ENCODE measurements around the gene PPIA. TPM values are rescaled to one million over a fixed set of nuclear protein-coding genes. Genes with fewer than 3 reads are reported as not detected.

PPIA gene
- total and polyA plus RNA-seq, 2 donors (not counting 1 experiment from before 2014, with no cell fraction given) = 807 to 1,498 TPM

- Histone ChIP-seq H3K4me3 (ENCODE audit: control extremely low read depth in 1 of 5, extremely low read depth in 1 of 5, insufficient read depth in 1 of 5, low read depth in 2 of 5, low read length in 4 of 5) (no peak overlapping the region), H3K4me1 (ENCODE audit: control insufficient read depth in 2 of 2, insufficient read depth in 2 of 2, low read length in 2 of 2) (peaks cover 3 to 8% of the 10 kb centered on the region in 2 donors), H3K27ac (ENCODE audit: low read length in 2 of 2) (no peak overlapping the region), H3K27me3 (replicated peaks in 1 of 4; ENCODE audit: control extremely low read depth in 1 of 4, control insufficient read depth in 3 of 4, insufficient read depth in 4 of 4, low read length in 3 of 4) (no peaks in the 10 kb centered on the region), H4K20me1 (ENCODE audit: control insufficient read depth, insufficient read depth, low read length, poor library complexity, severe bottlenecking) (no peaks in the 10 kb centered on the region), H3K9me3 (ENCODE audit: control extremely low read depth in 1 of 3, control insufficient read depth in 2 of 3, insufficient read depth in 1 of 3, low read length in 2 of 3) (no peaks in the 10 kb centered on the region), H2AFZ (ENCODE audit: insufficient read depth, low read depth, low read length, poor library complexity, severe bottlenecking) (no peak overlapping the region), H3K36me3 (replicated peaks in 1 of 2; ENCODE audit: control extremely low read depth in 1 of 2, control insufficient read depth in 1 of 2, extremely low read depth in 1 of 2, insufficient read depth in 2 of 2, low read length in 1 of 2) (no peaks in the 10 kb centered on the region), H3K4me2 (replicated peaks; ENCODE audit: low read depth, low read length, poor library complexity, severe bottlenecking) (no peak overlapping the region), H3K9ac (ENCODE audit: low read length) (no peak overlapping the region), H3K79me2 (ENCODE audit: control insufficient read depth, insufficient read depth, low read length) (no peaks in the 10 kb centered on the region)
- WGBS (ENCODE audit: insufficient coverage) = 100% methylated on average over 2 of the region's 3 CpGs
- intact Hi-C loops (cut with micrococcal nuclease) = no loop called here
- Mint-ChIP-seq H3K27me3 (no peaks in the 10 kb centered on the region), H3K27ac (no peak overlapping the region), H3K9me3 (ENCODE audit: insufficient read depth) (no peaks in the 10 kb centered on the region), H3K4me3 (no peak overlapping the region), H3K4me1 (peaks cover 7% of the 10 kb centered on the region)
- TF ChIP-seq CTCF (IDR thresholded peaks at IDR 0.05) (no peak), EZH2 (IDR thresholded peaks at IDR 0.05; ENCODE audit: borderline replicate concordance, insufficient read depth, low read depth, low read length, poor library complexity, severe bottlenecking) (no peak)
- CTCF ChIA-PET = interaction anchor here (1.1 to 1.4 kb wide), 2 partner anchors 174 to 285 kb away, joined by 3 read pairs; no protein-coding TSS in a partner anchor
- no peak for DNase-seq
- no peak for ATAC-seq (ENCODE audit: low read depth)
- POLR2A ChIA-PET = no interaction called here
Measured at GRCh38 chr7:44852590-44852989, 56.1 kb downstream of the PPIA start.

Other genes with a start within 250 kb of the PPIA start
- 102 and 104 TPM in 2 replicates for gene DDX56, start 222.8 kb upstream of the PPIA start, total RNA-seq
- gene DDX56, start 222.8 kb upstream of the PPIA start, polyA plus RNA-seq = 88.0 and 88.2 TPM in 2 replicates
- gene TMED4, start 214.4 kb upstream of the PPIA start, total RNA-seq = 84.0 and 84.1 TPM in 2 replicates
- gene TMED4, start 214.4 kb upstream of the PPIA start, polyA plus RNA-seq = 102 and 107 TPM in 2 replicates
- gene OGDH, start 190.1 kb upstream of the PPIA start, total RNA-seq = 71.5 and 80.2 TPM in 2 replicates
- 29.9 and 42.6 TPM in 2 replicates for gene OGDH, start 190.1 kb upstream of the PPIA start, polyA plus RNA-seq
- gene ZMIZ2, start 47.8 kb upstream of the PPIA start, total RNA-seq = 442 and 446 TPM in 2 replicates
- 237 and 254 TPM in 2 replicates for gene ZMIZ2, start 47.8 kb upstream of the PPIA start, polyA plus RNA-seq
- 125 and 129 TPM in 2 replicates for gene H2AZ2, start 51.4 kb downstream of the PPIA start, total RNA-seq
- 55.3 and 72.6 TPM in 2 replicates for gene H2AZ2, start 51.4 kb downstream of the PPIA start, polyA plus RNA-seq
- 28.6 and 29.1 TPM in 2 replicates for gene PURB, start 88.8 kb downstream of the PPIA start, total RNA-seq
- 6.4 and 10.4 TPM in 2 replicates for gene PURB, start 88.8 kb downstream of the PPIA start, polyA plus RNA-seq
- 104 and 107 TPM in 2 replicates for gene MYO1G, start 182.3 kb downstream of the PPIA start, total RNA-seq
- 204 and 239 TPM in 2 replicates for gene MYO1G, start 182.3 kb downstream of the PPIA start, polyA plus RNA-seq
- gene CCM2, start 203.5 kb downstream of the PPIA start, total RNA-seq = 144 and 150 TPM in 2 replicates
- gene CCM2, start 203.5 kb downstream of the PPIA start, polyA plus RNA-seq = 201 and 205 TPM in 2 replicates

Data from B cell (primary cell).